Mesangial cell (primary cell): ENCODE results near the gene APOM. TPM values are rescaled to one million over a fixed set of nuclear protein-coding genes. Genes with fewer than 3 reads are reported as not detected.

Experiments
- total RNA-seq: library from RNA; depleted of rRNA; stranded (reverse); fragments of >200 nt; gene quantifications from 2 replicates; pipeline ENCODE4 v1.2.3, GENCODE V29; 2015

The APOM gene
- 2.8 and 5.2 TPM in 2 replicates for total RNA-seq

DNA sequence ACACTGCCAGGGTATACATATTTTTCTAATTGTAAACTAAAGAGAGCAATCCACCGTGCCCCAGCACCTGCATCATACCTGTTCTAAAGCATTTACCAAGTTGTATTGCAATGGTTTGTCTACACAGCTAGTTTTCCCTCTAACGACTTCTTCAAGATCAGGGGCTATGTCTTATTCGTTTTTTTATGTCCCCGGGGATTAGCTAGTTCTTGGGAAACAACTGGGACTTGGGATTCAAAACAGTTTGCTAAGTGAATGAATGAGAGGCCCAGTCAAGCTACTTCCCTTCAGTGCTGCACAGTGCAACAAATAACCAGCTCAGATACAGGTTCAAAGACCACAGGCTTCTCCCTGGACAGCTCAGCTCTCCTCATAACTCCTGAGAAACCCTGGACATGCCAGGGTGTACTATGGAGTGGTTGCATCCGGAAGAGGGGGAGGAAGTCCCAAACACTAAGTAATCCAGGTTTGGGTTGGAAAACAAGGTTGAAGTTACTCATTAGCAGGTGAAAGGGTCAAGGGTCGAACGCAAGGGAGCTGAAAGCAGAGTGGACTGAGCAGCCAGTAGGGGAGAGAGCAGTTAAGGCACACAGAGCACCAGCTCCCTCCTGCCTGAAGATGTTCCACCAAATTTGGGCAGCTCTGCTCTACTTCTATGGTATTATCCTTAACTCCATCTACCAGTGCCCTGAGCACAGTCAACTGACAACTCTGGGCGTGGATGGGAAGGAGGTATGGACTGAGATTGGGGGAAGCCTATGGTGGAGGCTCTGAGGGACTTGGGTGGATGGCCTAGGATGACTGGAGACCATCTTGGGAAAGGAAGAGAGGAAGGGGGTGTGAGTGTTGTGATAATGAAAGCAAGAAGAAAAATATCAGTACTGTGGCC, at the start of gene APOM:
Gene APOM (plus strand): TSS at position 546 of the 889 bp plus-strand sequence. CDS start 73 bp downstream, at position 619.

DNA sequence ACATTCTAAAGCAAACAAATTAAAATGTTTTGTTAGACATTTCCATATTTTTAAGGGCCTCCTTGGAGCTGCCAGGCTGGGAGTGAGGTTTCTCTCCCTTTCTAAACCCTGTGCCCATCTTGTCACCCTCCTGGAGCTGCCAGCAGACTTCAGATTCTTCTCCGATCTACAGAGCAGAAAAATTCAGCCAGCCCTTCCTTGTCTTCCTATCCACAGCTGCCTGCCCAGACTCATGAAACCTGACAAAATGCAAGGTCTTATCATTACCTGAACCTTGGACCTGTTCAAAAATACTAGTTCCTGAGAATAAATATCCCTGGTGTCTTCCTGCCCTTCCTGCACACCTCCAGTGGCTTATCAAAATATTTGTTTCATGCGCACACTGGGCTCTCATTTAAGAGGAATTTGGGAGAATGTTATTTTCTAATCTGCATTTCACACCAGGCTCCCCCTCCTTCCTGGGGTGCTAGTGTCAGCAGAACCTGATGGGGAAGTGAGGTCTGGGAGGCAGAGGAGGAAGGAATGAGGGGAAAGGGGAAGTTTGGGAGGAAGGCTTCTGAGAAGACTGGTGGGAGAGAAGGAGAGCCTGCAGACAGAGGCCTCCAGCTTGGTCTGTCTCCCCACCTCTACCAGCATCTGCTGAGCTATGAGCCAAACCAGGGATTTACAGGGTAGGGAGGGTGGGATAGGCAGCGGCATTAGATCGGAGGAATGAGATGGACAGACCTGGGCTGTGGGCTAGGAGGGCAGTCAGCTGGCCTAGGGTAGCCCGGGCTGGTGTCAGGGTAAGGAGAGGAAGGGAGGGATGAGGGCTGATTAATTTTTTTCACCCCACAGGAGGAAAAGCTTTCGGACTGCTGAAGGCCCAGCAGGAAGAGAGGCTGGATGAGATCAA, 40.8 kb upstream of the APOM start, which contains the start of gene AIF1:
Gene AIF1 (plus strand): TSS at position 551 of the 895 bp plus-strand sequence. CDS start 96 bp downstream, at position 647.

GRCh38 chr6:31620586-31621319, 34.9 kb upstream of the APOM start, which contains the start of gene PRRC2A:
PRRC2A (plus strand) TSS chr6:31620715; CDS start chr6:31622790, 2,075 bp downstream.

DNA sequence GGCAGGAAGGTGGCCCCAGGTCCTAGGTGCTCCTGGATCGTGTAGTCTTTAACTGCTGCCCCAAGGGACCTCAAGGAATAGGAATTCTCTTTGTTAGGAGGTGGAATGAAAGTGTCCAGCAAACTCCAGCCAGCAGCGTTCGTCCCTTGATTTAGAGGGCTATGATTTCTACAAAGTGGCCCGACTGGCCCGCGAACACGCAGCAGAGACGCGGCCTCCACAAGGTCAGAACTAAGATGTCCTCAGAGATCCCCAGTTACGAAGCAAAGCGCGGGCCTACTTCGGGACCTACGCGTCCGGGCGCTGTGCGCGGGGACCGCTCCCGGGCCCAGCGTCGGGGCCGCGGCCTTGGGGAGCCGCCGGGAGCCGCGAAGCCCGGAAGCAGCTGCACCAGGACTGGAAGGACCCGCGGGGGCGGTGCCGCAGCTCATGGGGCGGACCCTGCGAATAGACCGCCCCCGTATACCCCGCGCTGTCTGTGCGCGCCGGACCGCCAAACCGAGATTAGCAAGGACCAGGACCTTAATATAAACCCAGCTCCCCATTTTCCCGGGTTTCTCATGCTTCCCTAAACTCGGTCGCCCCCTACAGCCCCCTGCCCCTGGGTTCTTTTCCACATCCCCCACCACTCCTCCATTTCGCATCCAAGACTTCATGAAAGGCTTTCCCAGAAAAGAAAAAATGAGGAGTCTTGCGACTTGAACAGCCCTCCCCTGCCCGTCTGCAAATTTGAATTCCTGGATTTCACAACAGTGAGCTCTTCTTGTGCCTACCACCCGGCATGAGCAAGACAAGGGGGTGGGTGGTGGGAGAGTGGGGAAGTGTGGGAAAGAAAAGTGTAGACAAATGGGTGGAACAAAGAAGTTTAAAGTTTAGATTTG, 4.9 kb downstream of the APOM start, which contains the start of gene C6orf47:
Gene C6orf47 (minus strand): TSS at position 398 of the 881 bp plus-strand sequence. CDS start 831 bp downstream, outside the sequence.

GRCh38 chr6:31664790-31665500, 9.3 kb downstream of the APOM start, which contains the start of gene GPANK1:
GPANK1 (minus strand) TSS chr6:31664997; CDS start chr6:31664478, 519 bp downstream.

DNA sequence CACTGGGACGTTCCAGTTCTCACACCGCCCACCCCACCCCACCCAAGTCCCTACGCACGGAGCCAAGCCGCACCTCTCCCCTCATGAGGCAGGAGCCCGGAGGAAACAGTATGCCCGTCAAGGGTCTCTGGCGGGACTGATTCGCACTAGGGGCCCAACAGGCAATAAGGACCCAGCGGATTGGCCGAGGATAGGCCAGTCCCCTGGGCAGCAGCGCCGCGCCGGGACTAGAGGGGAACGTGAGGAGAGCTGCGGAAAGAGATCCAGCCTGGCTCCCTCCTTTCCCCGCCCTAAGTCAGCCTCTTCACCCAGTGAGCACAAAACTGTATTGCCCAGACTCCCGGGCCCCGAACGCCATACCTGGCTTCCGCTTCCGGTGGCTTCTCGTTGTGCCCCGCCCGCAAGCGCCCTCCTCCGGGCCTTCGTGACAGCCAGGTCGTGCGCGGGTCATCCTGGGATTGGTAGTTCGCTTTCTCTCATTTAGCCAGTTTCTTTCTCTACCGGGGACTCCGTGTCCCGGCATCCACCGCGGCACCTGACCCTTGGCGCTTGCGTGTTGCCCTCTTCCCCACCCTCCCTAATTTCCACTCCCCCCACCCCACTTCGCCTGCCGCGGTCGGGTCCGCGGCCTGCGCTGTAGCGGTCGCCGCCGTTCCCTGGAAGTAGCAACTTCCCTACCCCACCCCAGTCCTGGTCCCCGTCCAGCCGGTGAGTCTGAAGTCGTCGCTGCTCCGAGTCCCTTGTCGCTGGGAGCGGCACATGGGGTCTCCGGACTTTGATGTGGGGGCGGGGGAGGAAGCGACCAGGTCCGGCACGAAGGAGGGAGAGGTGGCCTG, 10.0 kb downstream of the APOM start, which contains the start of gene CSNK2B:
Gene CSNK2B (plus strand): TSS at position 580 of the 836 bp plus-strand sequence. CDS start 752 bp downstream, outside the sequence.

GRCh38 chr6:31669676-31670075, 14.0 kb downstream of the APOM start, which contains the start of gene LY6G5B:
LY6G5B (plus strand) TSS chr6:31669976; CDS start chr6:31670951, 975 bp downstream.

DNA sequence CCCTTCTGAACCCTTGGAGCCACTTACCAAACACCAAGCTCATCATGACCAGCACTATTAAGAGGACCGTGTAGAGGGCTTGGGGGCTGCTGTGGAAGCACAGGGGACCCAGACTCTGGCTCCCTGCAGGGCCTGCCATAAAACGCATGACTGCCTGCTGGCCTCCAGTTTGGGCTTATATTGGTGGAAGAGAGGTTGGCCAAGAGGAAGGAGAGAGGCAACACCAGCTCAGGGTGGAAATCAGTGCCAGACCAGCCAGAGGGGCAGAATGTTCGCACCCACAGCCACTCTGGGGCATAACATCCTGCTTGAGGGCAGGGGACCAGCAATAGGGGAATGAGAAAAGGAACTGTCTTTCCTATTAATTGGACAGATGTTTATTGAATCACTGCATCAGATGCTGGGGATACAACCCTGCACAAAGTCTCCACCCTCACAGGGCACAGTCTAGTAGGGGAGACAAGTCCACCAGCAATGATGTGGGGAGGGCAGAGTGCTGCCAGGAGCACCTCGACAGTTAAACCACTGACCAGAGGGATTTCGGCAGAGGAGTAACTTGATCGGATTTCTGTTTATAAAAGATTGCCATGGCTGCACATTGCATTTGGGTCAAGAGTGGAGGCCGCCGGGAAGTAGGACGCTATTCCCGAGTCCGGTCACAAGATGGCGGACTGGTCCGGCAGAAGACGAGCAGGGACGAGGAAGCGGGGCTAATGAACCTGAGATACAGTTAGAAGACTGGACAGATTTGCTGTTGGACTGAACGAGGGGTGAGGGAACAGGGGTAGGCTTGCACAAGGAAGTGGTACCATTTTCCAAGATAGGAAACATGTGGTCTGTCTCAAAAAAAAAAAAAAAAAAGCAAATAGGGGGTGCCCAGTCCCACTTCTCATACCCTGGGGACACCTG, 24.8 kb downstream of the APOM start, which contains the start of gene LY6G5C:
Gene LY6G5C (minus strand): TSS at position 842 of the 909 bp plus-strand sequence. CDS start 694 bp downstream, at position 148.

GRCh38 chr6:31702819-31703716, 47.4 kb downstream of the APOM start, which contains the start of gene ABHD16A:
ABHD16A (minus strand) TSS chr6:31703324; CDS start chr6:31703281, 43 bp downstream.

GRCh38 chr6:31706599-31706998, 50.9 kb downstream of the APOM start, which contains the start of gene LY6G6F:
LY6G6F (plus strand) TSS chr6:31706866; CDS start chr6:31706907, 41 bp downstream.

Other genes starting within 250 kb of the APOM start
- 7.5 and 28.2 TPM in 2 replicates for gene MICB, start 157.7 kb upstream of the APOM start, total RNA-seq
- gene MCCD1, start 126.9 kb upstream of the APOM start, total RNA-seq: not detected in 2 replicates
- 416 and 449 TPM in 2 replicates for gene DDX39B, start 113.9 kb upstream of the APOM start, total RNA-seq
- gene ATP6V1G2, start 109.3 kb upstream of the APOM start, total RNA-seq: 0.63 and 0.98 TPM in 2 replicates
- 15.2 and 45.0 TPM in 2 replicates for gene NFKBIL1, start 108.3 kb upstream of the APOM start, total RNA-seq
- gene LTA, start 83.6 kb upstream of the APOM start, total RNA-seq: not detected in 2 replicates
- gene TNF, start 80.3 kb upstream of the APOM start, total RNA-seq: 1.3 and 5.7 TPM in 2 replicates
- 1.3 and 2.0 TPM in 2 replicates for gene LTB, start 73.5 kb upstream of the APOM start, total RNA-seq
- not detected in 2 replicates for gene LST1, start 69.6 kb upstream of the APOM start, total RNA-seq
- gene NCR3, start 62.9 kb upstream of the APOM start, total RNA-seq: not detected in 2 replicates
- gene AIF1, start 40.7 kb upstream of the APOM start, total RNA-seq: not detected in 2 replicates
- gene PRRC2A, start 35.2 kb upstream of the APOM start, total RNA-seq: 145 and 181 TPM in 2 replicates
- 343 and 397 TPM in 2 replicates for gene BAG6, start 3.2 kb upstream of the APOM start, total RNA-seq
- 13.0 and 16.7 TPM in 2 replicates for gene C6orf47, start 4.9 kb downstream of the APOM start, total RNA-seq
- 10.1 and 12.8 TPM in 2 replicates for gene GPANK1, start 9.1 kb downstream of the APOM start, total RNA-seq
- gene CSNK2B, start 10.2 kb downstream of the APOM start, total RNA-seq: 302 and 333 TPM in 2 replicates
- 1.3 and 2.3 TPM in 2 replicates for gene LY6G5B, start 14.1 kb downstream of the APOM start, total RNA-seq
- gene LY6G5C, start 25.2 kb downstream of the APOM start, total RNA-seq: 0.65 TPM in 1 of 2 replicates, not detected in the other
- 31.6 and 46.3 TPM in 2 replicates for gene ABHD16A, start 47.4 kb downstream of the APOM start, total RNA-seq
- not detected in 2 replicates for gene LY6G6F, start 51.0 kb downstream of the APOM start, total RNA-seq
- gene LY6G6D, start 59.5 kb downstream of the APOM start, total RNA-seq: not detected in 2 replicates
- gene LY6G6C, start 65.9 kb downstream of the APOM start, total RNA-seq: not detected in 2 replicates
- not detected in 2 replicates for gene MPIG6B, start 67.5 kb downstream of the APOM start, total RNA-seq
- 38.1 and 92.2 TPM in 2 replicates for gene DDAH2, start 73.4 kb downstream of the APOM start, total RNA-seq
- gene CLIC1, start 80.6 kb downstream of the APOM start, total RNA-seq: 577 and 1,120 TPM in 2 replicates
- 9.3 and 17.6 TPM in 2 replicates for gene MSH5, start 84.1 kb downstream of the APOM start, total RNA-seq
- gene SAPCD1, start 106.8 kb downstream of the APOM start, total RNA-seq: 1.0 and 5.7 TPM in 2 replicates
- gene VWA7, start 121.4 kb downstream of the APOM start, total RNA-seq: 0.81 and 9.8 TPM in 2 replicates
- 85.2 and 165 TPM in 2 replicates for gene VARS1, start 139.9 kb downstream of the APOM start, total RNA-seq
- 71.0 and 128 TPM in 2 replicates for gene LSM2, start 151.1 kb downstream of the APOM start, total RNA-seq
- 0.16 and 0.76 TPM in 2 replicates for gene HSPA1L, start 159.4 kb downstream of the APOM start, total RNA-seq
- gene HSPA1A, start 159.6 kb downstream of the APOM start, total RNA-seq: 55.9 and 60.6 TPM in 2 replicates
- 78.6 and 83.3 TPM in 2 replicates for gene HSPA1B, start 171.8 kb downstream of the APOM start, total RNA-seq
- 62.1 and 191 TPM in 2 replicates for gene NEU1, start 206.9 kb downstream of the APOM start, total RNA-seq
- 1.9 TPM in 1 of 2 replicates, not detected in the other for gene SLC44A4, start 223.1 kb downstream of the APOM start, total RNA-seq
- gene EHMT2, start 241.8 kb downstream of the APOM start, total RNA-seq: 50.0 and 68.5 TPM in 2 replicates
- 2.4 and 6.2 TPM in 2 replicates for gene ZBTB12, start 246.2 kb downstream of the APOM start, total RNA-seq